NCI-H2196 treated with DMSO at 0.1 percent for 48 hours (cell line): Measurements from ENCODE around the gene SKP1.
A peak's percentile ranks its signal among the peaks of the same experiment; 100 is the strongest.

Experiments used
- DNase-seq: peaks from one replicate; lab custom pipeline; 2025; ENCODE audit not compliant: unreplicated experiment; lab: John Stamatoyannopoulos, UW

Gene SKP1

GRCh38 chr5:134130239-134130945 lies 46.4 kb downstream of the SKP1 start:
- no peak for DNase-seq

GRCh38 chr5:134129411-134130238 lies 47.1 kb downstream of the SKP1 start:
- DNase-seq: no peak

GRCh38 chr5:134128648-134128995 lies 48.1 kb downstream of the SKP1 start:
- no peak for DNase-seq

- no peak for DNase-seq
These were observed 48.6 kb downstream of the SKP1 start for GRCh38 chr5:134127988-134128647.

- no peak for DNase-seq
These were observed 49.3 kb downstream of the SKP1 start for GRCh38 chr5:134127376-134127861.

GRCh38 chr5:134125039-134126015 lies 51.4 kb downstream of the SKP1 start:
- DNase-seq: peak; percentile 17

GRCh38 chr5:134124289-134125038 lies 52.3 kb downstream of the SKP1 start:
- DNase-seq: no peak

- DNase-seq: no peak
These were observed 53.4 kb downstream of the SKP1 start for GRCh38 chr5:134123360-134123759.

GRCh38 chr5:134122530-134122929 lies 54.2 kb downstream of the SKP1 start:
- DNase-seq: no peak

GRCh38 chr5:134120386-134121138 lies 56.2 kb downstream of the SKP1 start:
- no peak for DNase-seq

- no peak for DNase-seq
These were observed 57.0 kb downstream of the SKP1 start for GRCh38 chr5:134119720-134120119.

GRCh38 chr5:134118212-134118835 lies 58.4 kb downstream of the SKP1 start:
- DNase-seq: no peak

- no peak for DNase-seq
These were observed 59.7 kb downstream of the SKP1 start for GRCh38 chr5:134116789-134117761.

GRCh38 chr5:134116286-134116685 lies 60.5 kb downstream of the SKP1 start:
- DNase-seq: no peak

- no peak for DNase-seq
These were observed 61.0 kb downstream of the SKP1 start for GRCh38 chr5:134115806-134116175.

- DNase-seq: no peak
These were observed 61.6 kb downstream of the SKP1 start for GRCh38 chr5:134114886-134115805.
